Naive thymus-derived CD4-positive, alpha-beta T cell (primary cell): ENCODE data around the gene MTMR1. TPM values are rescaled to one million over a fixed set of nuclear protein-coding genes. Genes with fewer than 3 reads are reported as not detected.

Experiments used
- ATAC-seq: fragments of 150-1000 bp; cut with Tn5 transposase; 2 replicates; pipeline ENCODE4 v1.10.0; 2021; ENCODE audit warnings: mild to moderate bottlenecking, moderate library complexity
- CTCF ChIA-PET: fragments of 350-600 bp; sonication (Branson Sonifier 250); formaldehyde crosslinking; loops from one replicate; lab custom pipeline; 2021; ENCODE audit warnings: antibody characterized with exemption; lab: Charles Lee
- POLR2A ChIA-PET: fragments of 350-600 bp; sonication (Branson Sonifier 250); formaldehyde crosslinking; loops from one replicate; lab custom pipeline; 2021; ENCODE audit warnings: antibody characterized with exemption, inconsistent platforms; lab: Charles Lee
- DNase-seq, 9 donors: peaks; one replicate each; pipeline versions ENCODE4 v3.0.0 to v3.0.0-alpha.2; 2020 to 2022; ENCODE audit warnings: mixed read lengths in 1 of 9
- H3K27ac ChIP-seq: one replicate; pipeline ENCODE4 v1.7.0; 2013; ENCODE audit warnings: mild to moderate bottlenecking, low read depth, low read length, moderate library complexity
- H3K27me3 ChIP-seq, 2 donors: one replicate each; pipeline ENCODE4 v1.7.0; 2013; ENCODE audit warnings: low read length in 2 of 2, mild to moderate bottlenecking in 2 of 2, moderate library complexity in 2 of 2; ENCODE audit not compliant: control insufficient read depth in 2 of 2, insufficient read depth in 2 of 2
- H3K36me3 ChIP-seq, 3 experiments: 1 replicate in 2 of 3; 2 replicates in 1 of 3; pipeline ENCODE4 v1.7.0; 2013; ENCODE audit warnings: low read length in 3 of 3, mild to moderate bottlenecking in 3 of 3, moderate library complexity in 1 of 3; ENCODE audit not compliant: insufficient read depth in 3 of 3, control insufficient read depth in 2 of 3
- H3K4me1 ChIP-seq, 2 donors: one replicate each; pipeline ENCODE4 v1.7.0; 2013; ENCODE audit warnings: low read length in 2 of 2, mild to moderate bottlenecking in 2 of 2, moderate library complexity in 1 of 2; ENCODE audit not compliant: control insufficient read depth in 2 of 2, insufficient read depth in 2 of 2
- H3K4me3 ChIP-seq: 2 replicates; pipeline ENCODE4 v1.7.0; 2013; ENCODE audit warnings: mild to moderate bottlenecking, low read length
- H3K9me3 ChIP-seq, 3 experiments: 1 replicate in 2 of 3; 2 replicates in 1 of 3; pipeline ENCODE4 v1.7.0; 2013; ENCODE audit warnings: low read length in 3 of 3; ENCODE audit not compliant: control insufficient read depth in 2 of 3
- H3K27ac Mint-ChIP-seq, 9 donors: one replicate each; pipeline ENCODE4 v1.8.0; 2020 to 2022; ENCODE audit warnings: mixed read lengths in 9 of 9, mild to moderate bottlenecking in 8 of 9, moderate library complexity in 5 of 9, inconsistent platforms in 2 of 9
- H3K27me3 Mint-ChIP-seq, 5 donors: one replicate each; pipeline ENCODE4 v1.8.0; 2021 to 2022; ENCODE audit warnings: mixed read lengths in 5 of 5, mild to moderate bottlenecking in 1 of 5
- H3K36me3 Mint-ChIP-seq, 5 donors: one replicate each; pipeline ENCODE4 v1.8.0; 2020 to 2022; ENCODE audit warnings: mixed read lengths in 5 of 5, mild to moderate bottlenecking in 3 of 5, inconsistent platforms in 1 of 5
- H3K4me1 Mint-ChIP-seq, 7 donors: one replicate each; pipeline ENCODE4 v1.8.0; 2020 to 2022; ENCODE audit warnings: mixed read lengths in 7 of 7, mild to moderate bottlenecking in 3 of 7, inconsistent platforms in 1 of 7
- H3K4me3 Mint-ChIP-seq, 10 donors: one replicate each; pipeline ENCODE4 v1.8.0; 2020 to 2022; ENCODE audit warnings: mild to moderate bottlenecking in 10 of 10, mixed read lengths in 10 of 10, moderate library complexity in 6 of 10, inconsistent platforms in 2 of 10
- H3K9me3 Mint-ChIP-seq, 11 donors: one replicate each; pipeline ENCODE4 v1.8.0; 2020 to 2022; ENCODE audit warnings: mixed read lengths in 11 of 11, mild to moderate bottlenecking in 4 of 11, inconsistent platforms in 1 of 11, moderate library complexity in 1 of 11
- intact Hi-C, 2 donors: fragments of 100-400 bp; cut with micrococcal nuclease; formaldehyde crosslinking; loops; one replicate each; pipeline ENCODE4 v1.15.1; 2023
- polyA plus RNA-seq, 2 donors: library from polyadenylated mRNA; unstranded; fragments of 300-500 nt; fragmentation: Illumina TruSeq; gene quantifications; one replicate each; pipeline ENCODE4 v1.2.3, GENCODE V29; 2021
- total RNA-seq, 6 experiments: library from RNA in 5 of 6; stranded (reverse) in 5 of 6; gene quantifications; 1 replicate in 5 of 6; 2 replicates in 1 of 6; pipeline ENCODE4 v1.2.3 and lab custom pipeline; 2021 to 2026

MTMR1 gene
- total and polyA plus RNA-seq, 7 experiments from 2014 or later = 11.3 to 53.1 (median 38.9) TPM

GRCh38 chrX:150761176-150761818 lies 68.1 kb downstream of the MTMR1 start:
- Histone ChIP-seq H3K27me3 (no peaks in the 10 kb centered on the region), H3K4me1 (no peaks in the 10 kb centered on the region), H3K9me3 (no peaks in the 10 kb centered on the region), H3K36me3 (peaks cover 0 to 49% (median 0%) of the 10 kb centered on the region in 3 experiments), H3K27ac (no peak overlapping the region), H3K4me3 (no peak overlapping the region)
- Mint-ChIP-seq H3K27me3 (no peaks in the 10 kb centered on the region), H3K27ac (peak overlapping the region in 1 of 9 donors; percentile 37), H3K9me3 (peaks cover 0 to 2% (median 0%) of the 10 kb centered on the region in 11 donors), H3K4me3 (no peak overlapping the region), H3K4me1 (no peaks in the 10 kb centered on the region), H3K36me3 (peaks cover 0 to 13% (median 4%) of the 10 kb centered on the region in 5 donors)
- DNase-seq = no peak
- intact Hi-C loops = no loop called here
- no peak for ATAC-seq
- ChIA-PET CTCF (interaction anchor here (0.5 kb wide), 1 partner anchor 149 kb away, joined by 6 read pairs; no protein-coding TSS in a partner anchor), POLR2A (interaction anchor here (0.6 kb wide), 1 partner anchor 783 kb away, joined by 3 read pairs; no protein-coding TSS in a partner anchor)

GRCh38 chrX:150761819-150762216 lies 68.6 kb downstream of the MTMR1 start:
- ChIA-PET CTCF (no interaction called here), POLR2A (no interaction called here)
- Mint-ChIP-seq H3K27me3 (no peaks in the 10 kb centered on the region), H3K27ac (no peak overlapping the region), H3K4me3 (no peak overlapping the region), H3K9me3 (peaks cover 0 to 2% (median 0%) of the 10 kb centered on the region in 11 donors), H3K36me3 (peaks cover 0 to 13% (median 3%) of the 10 kb centered on the region in 5 donors), H3K4me1 (no peaks in the 10 kb centered on the region)
- H3K27ac ChIP-seq = no peak overlapping the region
- ATAC-seq = no peak
- peaks cover 0 to 45% (median 0%) of the 10 kb centered on the region in 3 experiments for H3K36me3 ChIP-seq
- DNase-seq = no peak
- H3K27me3 ChIP-seq = no peaks in the 10 kb centered on the region
- intact Hi-C loops = no loop called here
- no peaks in the 10 kb centered on the region for H3K9me3 ChIP-seq
- H3K4me1 ChIP-seq = no peaks in the 10 kb centered on the region
- no peak overlapping the region for H3K4me3 ChIP-seq

- peaks cover 0 to 39% (median 0%) of the 10 kb centered on the region in 3 experiments for H3K36me3 ChIP-seq
- no peaks in the 10 kb centered on the region for H3K27me3 ChIP-seq
- Mint-ChIP-seq H3K4me3 (no peak overlapping the region), H3K9me3 (peaks cover 0 to 2% (median 0%) of the 10 kb centered on the region in 11 donors), H3K4me1 (no peaks in the 10 kb centered on the region), H3K27me3 (no peaks in the 10 kb centered on the region), H3K27ac (no peak overlapping the region), H3K36me3 (peaks cover 0 to 8% (median 0%) of the 10 kb centered on the region in 5 donors)
- ATAC-seq = no peak
- H3K27ac ChIP-seq = no peak overlapping the region
- H3K9me3 ChIP-seq = no peaks in the 10 kb centered on the region
- H3K4me1 ChIP-seq = no peaks in the 10 kb centered on the region
- ChIA-PET CTCF (interaction anchor here (0.6 kb wide), 1 partner anchor 11 kb away, joined by 3 read pairs; no protein-coding TSS in a partner anchor), POLR2A (no interaction called here)
- intact Hi-C loops = no loop called here
- H3K4me3 ChIP-seq = no peak overlapping the region
- no peak for DNase-seq
Observed at GRCh38 chrX:150762258-150763165, 69.3 kb downstream of the MTMR1 start.

- ATAC-seq = no peak
- peaks cover 0 to 30% (median 0%) of the 10 kb centered on the region in 3 experiments for H3K36me3 ChIP-seq
- H3K4me3 ChIP-seq = no peak overlapping the region
- Mint-ChIP-seq H3K36me3 (peaks cover 0 to 8% (median 0%) of the 10 kb centered on the region in 5 donors), H3K4me3 (no peak overlapping the region), H3K27ac (peak overlapping the region in 1 of 9 donors; percentile 70), H3K4me1 (no peaks in the 10 kb centered on the region), H3K9me3 (peaks cover 0 to 2% (median 0%) of the 10 kb centered on the region in 11 donors), H3K27me3 (no peaks in the 10 kb centered on the region)
- H3K4me1 ChIP-seq = no peaks in the 10 kb centered on the region
- ChIA-PET POLR2A (no interaction called here), CTCF (interaction anchor here (0.6 kb wide), 2 partner anchors 11 to 143 kb away, joined by 3 to 6 read pairs; no protein-coding TSS in a partner anchor)
- no peaks in the 10 kb centered on the region for H3K9me3 ChIP-seq
- H3K27me3 ChIP-seq = no peaks in the 10 kb centered on the region
- H3K27ac ChIP-seq = no peak overlapping the region
- intact Hi-C loops = no loop called here
- DNase-seq = no peak
Observed at GRCh38 chrX:150763303-150763797, 70.2 kb downstream of the MTMR1 start.

GRCh38 chrX:150763810-150764209 lies 70.6 kb downstream of the MTMR1 start:
- Mint-ChIP-seq H3K4me1 (no peaks in the 10 kb centered on the region), H3K36me3 (peaks cover 0 to 7% (median 0%) of the 10 kb centered on the region in 5 donors), H3K4me3 (no peak overlapping the region), H3K27ac (peak overlapping the region in 1 of 9 donors; percentile 70), H3K27me3 (no peaks in the 10 kb centered on the region), H3K9me3 (peaks cover 0 to 3% (median 0%) of the 10 kb centered on the region in 11 donors)
- intact Hi-C loops = no loop called here
- Histone ChIP-seq H3K27me3 (no peaks in the 10 kb centered on the region), H3K9me3 (no peaks in the 10 kb centered on the region), H3K36me3 (peaks cover 0 to 28% (median 0%) of the 10 kb centered on the region in 3 experiments), H3K27ac (no peak overlapping the region), H3K4me1 (no peaks in the 10 kb centered on the region), H3K4me3 (no peak overlapping the region)
- ATAC-seq (no peak), DNase-seq (no peak)
- CTCF ChIA-PET = interaction anchor here (0.6 kb wide), 1 partner anchor 143 kb away, joined by 6 read pairs; no protein-coding TSS in a partner anchor
- POLR2A ChIA-PET = no interaction called here

GRCh38 chrX:150765237-150765636 lies 72.0 kb downstream of the MTMR1 start:
- H3K4me3 Mint-ChIP-seq = no peak overlapping the region
- Histone ChIP-seq H3K36me3 (peaks cover 0 to 18% (median 0%) of the 10 kb centered on the region in 3 experiments), H3K27ac (no peak overlapping the region), H3K4me1 (no peaks in the 10 kb centered on the region), H3K9me3 (no peaks in the 10 kb centered on the region), H3K27me3 (no peaks in the 10 kb centered on the region), H3K4me3 (no peak overlapping the region)
- intact Hi-C loops = no loop called here
- no peak for DNase-seq
- peaks cover 0 to 3% (median 0%) of the 10 kb centered on the region in 11 donors for H3K9me3 Mint-ChIP-seq
- H3K36me3 Mint-ChIP-seq = peaks cover 0 to 4% (median 0%) of the 10 kb centered on the region in 5 donors
- H3K27ac Mint-ChIP-seq = no peak overlapping the region
- H3K4me1 Mint-ChIP-seq = no peaks in the 10 kb centered on the region
- ATAC-seq = no peak
- CTCF ChIA-PET = no interaction called here
- POLR2A ChIA-PET = no interaction called here
- H3K27me3 Mint-ChIP-seq = no peaks in the 10 kb centered on the region
